ENCODE results near the gene EARS2. TPM values are rescaled to one million over a fixed set of nuclear protein-coding genes. Genes with fewer than 3 reads are reported as not detected.

The EARS2 gene
- total and polyA plus RNA-seq, 9 of the 15 experiments (the other 6 are each of a cell fraction or from before 2014, with no cell fraction given), result 17.6 to 58.6 (median 36.3) TPM

DNA sequence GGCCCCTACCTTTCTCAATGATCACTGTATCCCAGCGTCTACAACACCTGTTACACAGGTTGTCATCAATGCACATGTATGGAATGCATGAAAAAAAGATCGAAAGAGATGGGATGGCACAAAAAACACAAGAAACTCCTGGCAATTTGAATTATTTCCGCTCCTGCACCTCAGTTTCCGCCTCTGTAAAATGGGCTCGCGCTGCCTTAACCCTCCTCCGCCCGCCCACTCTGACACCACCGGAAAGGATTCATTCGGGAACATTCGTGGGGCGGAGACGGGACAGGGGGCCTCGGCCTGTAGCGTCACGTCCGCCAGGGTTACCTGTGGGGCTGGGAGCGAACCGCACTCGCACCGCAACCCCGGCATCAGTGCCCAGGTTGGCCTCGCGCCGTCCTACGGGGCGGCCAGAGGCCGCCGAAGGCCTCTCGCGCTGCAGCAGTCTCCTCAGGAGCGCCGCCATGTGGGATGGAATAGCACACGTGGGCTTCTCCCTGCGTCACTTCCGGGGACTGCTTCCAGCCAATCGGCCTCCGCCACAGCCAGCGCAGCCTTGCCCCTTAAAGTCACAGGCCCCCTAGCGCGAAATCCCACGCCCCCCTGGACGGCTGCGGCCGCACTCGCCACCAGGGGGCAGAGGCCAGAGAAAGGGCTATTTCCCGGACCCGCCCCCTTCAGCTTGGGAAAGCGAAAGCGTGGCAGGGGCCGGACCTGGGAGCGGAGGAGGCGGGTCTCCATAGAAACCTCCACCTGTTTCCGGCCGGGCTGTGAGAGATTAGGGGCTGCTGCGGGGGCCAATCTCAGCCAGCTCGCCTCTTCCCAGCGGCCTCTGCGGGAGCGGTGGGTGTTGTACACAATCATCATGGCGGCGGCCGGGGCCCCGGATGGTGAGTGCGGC lies at the start of gene EARS2, which contains the start of gene UBFD1 (continued):
- no peak for TF ChIP-seq CHD7 (IDR thresholded peaks at IDR 0.05; ENCODE audit: low read depth, low read length)
- no peak for TF ChIP-seq IFI16 (CRISPR knock-in tag; IDR thresholded peaks at IDR 0.05)
- no peak for TF ChIP-seq POLR2AphosphoS2 (IDR thresholded peaks at IDR 0.05; ENCODE audit: low read length)
- TF ChIP-seq, protein P1, sequence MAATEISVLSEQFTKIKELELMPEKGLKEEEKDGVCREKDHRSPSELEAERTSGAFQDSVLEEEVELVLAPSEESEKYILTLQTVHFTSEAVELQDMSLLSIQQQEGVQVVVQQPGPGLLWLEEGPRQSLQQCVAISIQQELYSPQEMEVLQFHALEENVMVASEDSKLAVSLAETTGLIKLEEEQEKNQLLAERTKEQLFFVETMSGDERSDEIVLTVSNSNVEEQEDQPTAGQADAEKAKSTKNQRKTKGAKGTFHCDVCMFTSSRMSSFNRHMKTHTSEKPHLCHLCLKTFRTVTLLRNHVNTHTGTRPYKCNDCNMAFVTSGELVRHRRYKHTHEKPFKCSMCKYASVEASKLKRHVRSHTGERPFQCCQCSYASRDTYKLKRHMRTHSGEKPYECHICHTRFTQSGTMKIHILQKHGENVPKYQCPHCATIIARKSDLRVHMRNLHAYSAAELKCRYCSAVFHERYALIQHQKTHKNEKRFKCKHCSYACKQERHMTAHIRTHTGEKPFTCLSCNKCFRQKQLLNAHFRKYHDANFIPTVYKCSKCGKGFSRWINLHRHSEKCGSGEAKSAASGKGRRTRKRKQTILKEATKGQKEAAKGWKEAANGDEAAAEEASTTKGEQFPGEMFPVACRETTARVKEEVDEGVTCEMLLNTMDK (IDR thresholded peaks at IDR 0.05; ENCODE audit: borderline replicate concordance, insufficient read depth, low read depth, low read length, poor library complexity, severe bottlenecking), result peak; percentile 95
- TF ChIP-seq ZBTB9 (CRISPR knock-in tag; IDR thresholded peaks at IDR 0.05), result no peak
- no peak for TF ChIP-seq NR1H2 (CRISPR knock-in tag; IDR thresholded peaks at IDR 0.05)
- no peak for TF ChIP-seq NCOR1 (IDR thresholded peaks at IDR 0.05)
- peak; percentile 97 for TF ChIP-seq POLR2G (IDR thresholded peaks at IDR 0.05; ENCODE audit: low read depth, low read length)
